SK-N-SH (cell line): ENCODE data around the gene TRMO. TPM values are rescaled to one million over a fixed set of nuclear protein-coding genes. Genes with fewer than 3 reads are reported as not detected.

Experiments
- CTCF ChIA-PET: fragments of 300-600, 350-600 bp; formaldehyde crosslinking; extraction: SDS; loops from one replicate; lab custom pipeline; 2021; lab: Yijun Ruan, JAX
- POLR2A ChIA-PET: fragments of 350-600 bp; sonication (Branson Sonifier 250); formaldehyde crosslinking; extraction: SDS; loops from one replicate; lab custom pipeline; 2020; ENCODE audit warnings: antibody characterized with exemption, inconsistent platforms; lab: Yijun Ruan, JAX
- DNase-seq: peaks from one replicate; pipeline ENCODE4 v3.0.0; 2012
- H2AFZ ChIP-seq: fragments of 200-600 bp; sonication (generic); 2 replicates; pipeline ENCODE4 v1.8.1; 2016; ENCODE audit warnings: antibody characterized with exemption, mild to moderate bottlenecking, low read depth
- H3F3A ChIP-seq: fragments of 200-600 bp; sonication (generic); replicated peaks from 2 replicates; pipeline ENCODE3; 2016; ENCODE audit warnings: antibody characterized with exemption, mild to moderate bottlenecking; ENCODE audit not compliant: insufficient read depth
- H3K27ac ChIP-seq, 2 experiments: fragments of 200-500 bp in 1 of 2; fragments of 200-600 bp in 1 of 2; sonication (Bioruptor generic) in 1 of 2; sonication (generic), shearing (Covaris generic) in 1 of 2; 2 replicates each; pipeline versions ENCODE4 v1.5.1 to v1.6.1; 2014 to 2016; ENCODE audit warnings: low read depth in 2 of 2, inconsistent platforms in 1 of 2, low read length in 1 of 2, mild to moderate bottlenecking in 1 of 2, mixed read lengths in 1 of 2
- H3K27me3 ChIP-seq: fragments of 200-600 bp; sonication (generic), shearing (Covaris generic); 2 replicates; pipeline ENCODE4 v1.6.1; 2016; ENCODE audit warnings: mixed run types; ENCODE audit not compliant: insufficient read depth
- H3K36me3 ChIP-seq, 2 experiments: fragments of 200-500 bp in 1 of 2; fragments of 200-600 bp in 1 of 2; sonication (Bioruptor generic) in 1 of 2; sonication (generic) in 1 of 2; replicated peaks in 1 of 2; 2 replicates each; pipeline versions ENCODE3 to v1.5.1; 2014 to 2016; ENCODE audit warnings: low read length in 1 of 2, mild to moderate bottlenecking in 1 of 2; ENCODE audit not compliant: insufficient read depth in 2 of 2, control insufficient read depth in 1 of 2
- H3K4me1 ChIP-seq, 2 experiments: fragments of 200-500 bp in 1 of 2; fragments of 200-600 bp in 1 of 2; sonication (Bioruptor generic) in 1 of 2; sonication (generic), shearing (Covaris generic) in 1 of 2; 2 replicates each; pipeline versions ENCODE4 v1.5.1 to v1.6.1; 2014 to 2016; ENCODE audit warnings: low read depth in 1 of 2, low read length in 1 of 2, mixed run types in 1 of 2; ENCODE audit not compliant: insufficient read depth in 2 of 2, control insufficient read depth in 1 of 2
- H3K4me2 ChIP-seq: fragments of 200-600 bp; sonication (generic), shearing (Covaris generic); 2 replicates; pipeline ENCODE4 v1.6.1; 2017; ENCODE audit warnings: mixed run types
- H3K4me3 ChIP-seq, 2 experiments: fragments of 200-500 bp in 1 of 2; fragments of 200-600 bp in 1 of 2; sonication (Bioruptor generic) in 1 of 2; sonication (generic), shearing (Covaris generic) in 1 of 2; 2 replicates each; pipeline versions ENCODE4 v1.5.1 to v1.8.1; 2014 to 2016; ENCODE audit warnings: low read depth in 2 of 2, inconsistent platforms in 1 of 2, low read length in 1 of 2, mild to moderate bottlenecking in 1 of 2, mixed read lengths in 1 of 2, moderate library complexity in 1 of 2
- H3K79me2 ChIP-seq: fragments of 200-600 bp; sonication (generic); 2 replicates; pipeline ENCODE4 v1.8.1; 2017; ENCODE audit warnings: mild to moderate bottlenecking; ENCODE audit not compliant: insufficient read depth
- H3K9ac ChIP-seq: fragments of 200-600 bp; sonication (generic); 2 replicates; pipeline ENCODE4 v1.6.1; 2017; ENCODE audit warnings: mixed run types
- H3K9me2 ChIP-seq: fragments of 200-600 bp; sonication (generic); 2 replicates; pipeline ENCODE4 v1.6.1; 2017; ENCODE audit warnings: mixed run types
- H3K9me3 ChIP-seq: fragments of 200-600 bp; sonication (generic); 2 replicates; pipeline ENCODE4 v1.6.1; 2017; ENCODE audit warnings: mixed run types, mild to moderate bottlenecking, moderate library complexity
- H4K20me1 ChIP-seq: fragments of 200-600 bp; sonication (generic); 2 replicates; pipeline ENCODE4 v1.6.1; 2017; ENCODE audit warnings: mild to moderate bottlenecking, mixed run types; ENCODE audit not compliant: insufficient read depth
- EZH2phosphoT487 ChIP-seq: fragments of 200-600 bp; sonication (generic); IDR thresholded peaks from 2 replicates; pipeline ENCODE4 v1.6.1; 2017; ENCODE audit warnings: low read depth, mixed run types, mild to moderate bottlenecking, antibody characterized with exemption, moderate library complexity, borderline replicate concordance
- RCOR1 ChIP-seq: fragments of 150-350 bp; IDR thresholded peaks from 2 replicates; pipeline ENCODE4 v1.6.1; 2017; ENCODE audit warnings: antibody characterized with exemption, low read length
- RFX5 ChIP-seq: IDR thresholded peaks from 2 replicates; pipeline ENCODE4 v1.6.1; 2012; ENCODE audit warnings: mild to moderate bottlenecking, improper control_type of control experiment, low read length
- SMC3 ChIP-seq: IDR thresholded peaks from 2 replicates; pipeline ENCODE4 v1.6.1; 2012; ENCODE audit warnings: low read depth, low read length, improper control_type of control experiment
- YY1 ChIP-seq: IDR thresholded peaks from 2 replicates; pipeline ENCODE4 v1.4.0; 2012; ENCODE audit warnings: low read depth, mild to moderate bottlenecking
- WGBS: methylation state at CpG from one replicate; pipeline ENCODE4 v1.1.6; 2017; ENCODE audit warnings: low lambda C conversion rate; 5-methylcytosine and 5-hydroxymethylcytosine counted together
- polyA plus RNA-seq, 3 experiments: library from polyadenylated mRNA; depleted of rRNA; stranded (reverse); fragments of >200 nt; gene quantifications; 2 replicates each; pipeline ENCODE4 v1.2.3, GENCODE V29; 2012
- TF ChIP-seq, protein P1 (sequence below): IDR thresholded peaks from 2 replicates; pipeline ENCODE4 v1.4.0; 2012; ENCODE audit warnings: low read depth
- TF ChIP-seq, protein P2 (sequence below): fragments of 150-350 bp; IDR thresholded peaks from 2 replicates; pipeline ENCODE4 v1.6.1; 2016; ENCODE audit warnings: mild to moderate bottlenecking, low read depth, low read length
- TF ChIP-seq, protein P3 (sequence below): fragments of 150-350 bp; IDR thresholded peaks from 2 replicates; pipeline ENCODE4 v1.6.1; 2017; ENCODE audit warnings: antibody characterized with exemption, low read length, low read depth, borderline replicate concordance
- TF ChIP-seq, protein P4 (sequence below): IDR thresholded peaks from 2 replicates; pipeline ENCODE4 v1.4.0; 2012; ENCODE audit warnings: low read depth, borderline replicate concordance
- TF ChIP-seq, protein P5 (sequence below): IDR thresholded peaks from 2 replicates; pipeline ENCODE4 v1.4.0; 2012; ENCODE audit warnings: low read depth, borderline replicate concordance
- TF ChIP-seq, protein P6 (sequence below): IDR thresholded peaks from 2 replicates; pipeline ENCODE4 v1.6.1; 2012; ENCODE audit warnings: mild to moderate bottlenecking, low read depth, low read length, moderate library complexity

TRMO gene
- polyA plus RNA-seq, 1 of the 3 experiments (the other 2 are of a cell fraction), result 8.1 TPM

DNA sequence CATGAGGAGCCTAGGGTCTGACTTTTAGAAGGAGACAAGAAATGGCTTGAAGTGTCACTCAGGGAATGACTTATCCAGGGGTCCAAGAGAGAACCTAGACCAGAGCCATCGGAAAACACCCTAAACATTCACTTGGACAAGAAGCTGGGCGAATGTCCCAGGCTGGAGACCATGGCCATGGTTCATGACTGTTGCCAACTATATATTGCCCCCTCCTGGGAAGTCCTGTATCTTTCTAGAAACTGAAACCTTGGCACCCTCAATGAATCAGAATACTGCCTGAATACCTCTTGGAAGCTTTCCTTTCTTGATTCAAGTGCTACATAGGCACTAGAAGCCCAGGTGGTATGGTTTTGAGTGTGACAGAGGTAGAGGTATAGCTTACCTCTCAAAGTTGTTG is 29.9 kb downstream of the TRMO start:
- WGBS, result 58% methylated on average over 2 of the region's 2 CpGs
- Histone ChIP-seq H3K79me2 (no peaks in the 10 kb centered on the region), H3K27me3 (no peaks in the 10 kb centered on the region; the same call in 1 of the 2 replicates), H4K20me1 (no peaks in the 10 kb centered on the region), H3K36me3 (no peaks in the 10 kb centered on the region), H3K4me1 (no peaks in the 10 kb centered on the region), H3K27ac (no peak overlapping the region), H3K4me3 (no peak overlapping the region), H3K9me3 (no peaks in the 10 kb centered on the region), H3K4me2 (no peak overlapping the region), H2AFZ (no peak overlapping the region), H3K9me2 (no peaks in the 10 kb centered on the region), H3K9ac (no peak overlapping the region), H3F3A (no peaks in the 10 kb centered on the region)
- TF ChIP-seq YY1 (no peak), RCOR1 (no peak), SMC3 (no peak), RFX5 (no peak), EZH2phosphoT487 (no peak)
- TF ChIP-seq, protein P1, sequence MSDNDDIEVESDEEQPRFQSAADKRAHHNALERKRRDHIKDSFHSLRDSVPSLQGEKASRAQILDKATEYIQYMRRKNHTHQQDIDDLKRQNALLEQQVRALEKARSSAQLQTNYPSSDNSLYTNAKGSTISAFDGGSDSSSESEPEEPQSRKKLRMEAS, result no peak
- TF ChIP-seq, protein P2, sequence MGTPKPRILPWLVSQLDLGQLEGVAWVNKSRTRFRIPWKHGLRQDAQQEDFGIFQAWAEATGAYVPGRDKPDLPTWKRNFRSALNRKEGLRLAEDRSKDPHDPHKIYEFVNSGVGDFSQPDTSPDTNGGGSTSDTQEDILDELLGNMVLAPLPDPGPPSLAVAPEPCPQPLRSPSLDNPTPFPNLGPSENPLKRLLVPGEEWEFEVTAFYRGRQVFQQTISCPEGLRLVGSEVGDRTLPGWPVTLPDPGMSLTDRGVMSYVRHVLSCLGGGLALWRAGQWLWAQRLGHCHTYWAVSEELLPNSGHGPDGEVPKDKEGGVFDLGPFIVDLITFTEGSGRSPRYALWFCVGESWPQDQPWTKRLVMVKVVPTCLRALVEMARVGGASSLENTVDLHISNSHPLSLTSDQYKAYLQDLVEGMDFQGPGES, result no peak
- TF ChIP-seq, protein P3, sequence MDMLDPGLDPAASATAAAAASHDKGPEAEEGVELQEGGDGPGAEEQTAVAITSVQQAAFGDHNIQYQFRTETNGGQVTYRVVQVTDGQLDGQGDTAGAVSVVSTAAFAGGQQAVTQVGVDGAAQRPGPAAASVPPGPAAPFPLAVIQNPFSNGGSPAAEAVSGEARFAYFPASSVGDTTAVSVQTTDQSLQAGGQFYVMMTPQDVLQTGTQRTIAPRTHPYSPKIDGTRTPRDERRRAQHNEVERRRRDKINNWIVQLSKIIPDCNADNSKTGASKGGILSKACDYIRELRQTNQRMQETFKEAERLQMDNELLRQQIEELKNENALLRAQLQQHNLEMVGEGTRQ, result no peak
- TF ChIP-seq, protein P4, sequence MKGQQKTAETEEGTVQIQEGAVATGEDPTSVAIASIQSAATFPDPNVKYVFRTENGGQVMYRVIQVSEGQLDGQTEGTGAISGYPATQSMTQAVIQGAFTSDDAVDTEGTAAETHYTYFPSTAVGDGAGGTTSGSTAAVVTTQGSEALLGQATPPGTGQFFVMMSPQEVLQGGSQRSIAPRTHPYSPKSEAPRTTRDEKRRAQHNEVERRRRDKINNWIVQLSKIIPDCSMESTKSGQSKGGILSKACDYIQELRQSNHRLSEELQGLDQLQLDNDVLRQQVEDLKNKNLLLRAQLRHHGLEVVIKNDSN, result no peak
- TF ChIP-seq, protein P5, sequence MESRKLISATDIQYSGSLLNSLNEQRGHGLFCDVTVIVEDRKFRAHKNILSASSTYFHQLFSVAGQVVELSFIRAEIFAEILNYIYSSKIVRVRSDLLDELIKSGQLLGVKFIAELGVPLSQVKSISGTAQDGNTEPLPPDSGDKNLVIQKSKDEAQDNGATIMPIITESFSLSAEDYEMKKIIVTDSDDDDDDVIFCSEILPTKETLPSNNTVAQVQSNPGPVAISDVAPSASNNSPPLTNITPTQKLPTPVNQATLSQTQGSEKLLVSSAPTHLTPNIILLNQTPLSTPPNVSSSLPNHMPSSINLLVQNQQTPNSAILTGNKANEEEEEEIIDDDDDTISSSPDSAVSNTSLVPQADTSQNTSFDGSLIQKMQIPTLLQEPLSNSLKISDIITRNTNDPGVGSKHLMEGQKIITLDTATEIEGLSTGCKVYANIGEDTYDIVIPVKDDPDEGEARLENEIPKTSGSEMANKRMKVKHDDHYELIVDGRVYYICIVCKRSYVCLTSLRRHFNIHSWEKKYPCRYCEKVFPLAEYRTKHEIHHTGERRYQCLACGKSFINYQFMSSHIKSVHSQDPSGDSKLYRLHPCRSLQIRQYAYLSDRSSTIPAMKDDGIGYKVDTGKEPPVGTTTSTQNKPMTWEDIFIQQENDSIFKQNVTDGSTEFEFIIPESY, result no peak
- TF ChIP-seq, protein P6, sequence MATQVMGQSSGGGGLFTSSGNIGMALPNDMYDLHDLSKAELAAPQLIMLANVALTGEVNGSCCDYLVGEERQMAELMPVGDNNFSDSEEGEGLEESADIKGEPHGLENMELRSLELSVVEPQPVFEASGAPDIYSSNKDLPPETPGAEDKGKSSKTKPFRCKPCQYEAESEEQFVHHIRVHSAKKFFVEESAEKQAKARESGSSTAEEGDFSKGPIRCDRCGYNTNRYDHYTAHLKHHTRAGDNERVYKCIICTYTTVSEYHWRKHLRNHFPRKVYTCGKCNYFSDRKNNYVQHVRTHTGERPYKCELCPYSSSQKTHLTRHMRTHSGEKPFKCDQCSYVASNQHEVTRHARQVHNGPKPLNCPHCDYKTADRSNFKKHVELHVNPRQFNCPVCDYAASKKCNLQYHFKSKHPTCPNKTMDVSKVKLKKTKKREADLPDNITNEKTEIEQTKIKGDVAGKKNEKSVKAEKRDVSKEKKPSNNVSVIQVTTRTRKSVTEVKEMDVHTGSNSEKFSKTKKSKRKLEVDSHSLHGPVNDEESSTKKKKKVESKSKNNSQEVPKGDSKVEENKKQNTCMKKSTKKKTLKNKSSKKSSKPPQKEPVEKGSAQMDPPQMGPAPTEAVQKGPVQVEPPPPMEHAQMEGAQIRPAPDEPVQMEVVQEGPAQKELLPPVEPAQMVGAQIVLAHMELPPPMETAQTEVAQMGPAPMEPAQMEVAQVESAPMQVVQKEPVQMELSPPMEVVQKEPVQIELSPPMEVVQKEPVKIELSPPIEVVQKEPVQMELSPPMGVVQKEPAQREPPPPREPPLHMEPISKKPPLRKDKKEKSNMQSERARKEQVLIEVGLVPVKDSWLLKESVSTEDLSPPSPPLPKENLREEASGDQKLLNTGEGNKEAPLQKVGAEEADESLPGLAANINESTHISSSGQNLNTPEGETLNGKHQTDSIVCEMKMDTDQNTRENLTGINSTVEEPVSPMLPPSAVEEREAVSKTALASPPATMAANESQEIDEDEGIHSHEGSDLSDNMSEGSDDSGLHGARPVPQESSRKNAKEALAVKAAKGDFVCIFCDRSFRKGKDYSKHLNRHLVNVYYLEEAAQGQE, result no peak
- no peak for DNase-seq
- POLR2A ChIA-PET, result no interaction called here
- CTCF ChIA-PET, result interaction anchor here (1.3 to 6.7 kb wide), 2 partner anchors 9 to 329 kb away, joined by 3 to 53 read pairs; no protein-coding TSS in a partner anchor
